Measurements from ENCODE around the gene ELF1. TPM values are rescaled to one million over a fixed set of nuclear protein-coding genes. Genes with fewer than 3 reads are reported as not detected.
A peak's percentile ranks its signal among the peaks of the same experiment; 100 is the strongest.

The ELF1 gene
- total RNA-seq = 100 to 1,000 TPM; 105 to 119 (median 110) TPM

- Histone ChIP-seq H3K9me3 (no peaks in the 10 kb centered on the region), H3K36me3 (no peaks in the 10 kb centered on the region), H3K4me3 (replicated peaks in 1 of 3) (peak within 1 kb of the TSS in 2 of 3 donors; percentile 14 to 25), H3K27me3 (no peaks in the 10 kb centered on the region), H3K27ac (peak within 1 kb of the TSS; percentile 81 to 94 (median 85)), H3K4me1 (peaks cover 36 to 37% of the 10 kb centered on the region in 2 donors)
- peak; percentile 66 to 70 for DNase-seq
- TF ChIP-seq CTCF (IDR thresholded peaks at IDR 0.05) (no peak), POLR2A (IDR thresholded peaks at IDR 0.05) (peak in 1 of 2 donors; percentile 50)
- WGBS, 2 donors = 22 to 24% methylated on average over 4 of the region's 4 CpGs
- intact Hi-C loops (cut with DNase I) = no loop called here
Measured at GRCh38 chr13:41019011-41019487, at the start of gene ELF1. TSS of gene ELF1 (minus strand) at chr13:41019316. CDS start at chr13:40982054, 37,262 bp downstream.

DNA sequence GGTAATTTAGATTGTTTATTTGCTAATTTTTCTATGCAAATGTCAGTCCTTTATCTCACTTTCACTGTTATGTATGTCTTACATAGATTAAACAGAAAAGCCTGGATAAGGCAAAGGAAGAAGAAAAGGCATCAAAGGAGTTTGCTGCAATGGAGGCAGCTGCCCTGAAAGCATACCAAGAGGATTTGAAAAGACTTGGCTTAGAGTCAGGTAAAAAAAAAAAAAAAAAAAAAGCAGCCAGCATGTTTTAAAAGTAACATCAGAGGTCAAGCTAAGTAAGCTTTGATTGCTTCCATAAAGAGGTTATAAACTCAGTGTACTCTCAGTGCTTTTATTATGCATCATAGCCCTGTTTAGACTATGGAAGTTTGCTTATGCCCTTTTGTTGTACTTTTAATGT lies 46.0 kb upstream of the ELF1 start:
- no peaks in the 10 kb centered on the region for H3K9me3 ChIP-seq
- DNase-seq = no peak
- intact Hi-C loops (cut with DNase I) = loop anchor here (10.0 kb wide), 1 partner anchor 290 kb away; the partner anchor contains the start of gene MRPS31

GRCh38 chr13:41064493-41064892 lies 45.4 kb upstream of the ELF1 start:
- intact Hi-C loops (cut with DNase I) = loop anchor here (10.0 kb wide), 1 partner anchor 290 kb away; the partner anchor contains the start of gene MRPS31
- Histone ChIP-seq H3K4me1 (peaks cover 14 to 26% of the 10 kb centered on the region in 2 donors), H3K36me3 (peaks cover 16 to 25% of the 10 kb centered on the region in 2 donors), H3K27ac (no peak overlapping the region), H3K9me3 (no peaks in the 10 kb centered on the region), H3K4me3 (replicated peaks in 1 of 3) (no peak overlapping the region), H3K27me3 (no peaks in the 10 kb centered on the region)
- DNase-seq = no peak
- 68 to 81% methylated on average over 2 of the region's 2 CpGs for WGBS, 2 donors
- TF ChIP-seq CTCF (IDR thresholded peaks at IDR 0.05) (no peak), POLR2A (IDR thresholded peaks at IDR 0.05) (no peak)

More for the DNA sequence above, 46.0 kb upstream of the ELF1 start:
- TF ChIP-seq CTCF (IDR thresholded peaks at IDR 0.05) = no peak
- Histone ChIP-seq H3K4me1 (peaks cover 14 to 26% of the 10 kb centered on the region in 2 donors), H3K4me3 (replicated peaks in 1 of 3) (no peak overlapping the region), H3K27me3 (no peaks in the 10 kb centered on the region), H3K36me3 (peaks cover 22 to 31% of the 10 kb centered on the region in 2 donors), H3K27ac (no peak overlapping the region)

- intact Hi-C loops (cut with DNase I) = loop anchor here (10.0 kb wide), 1 partner anchor 287 kb away; the partner anchor contains the start of gene MRPS31
- Histone ChIP-seq H3K36me3 (peaks cover 4 to 8% of the 10 kb centered on the region in 2 donors), H3K27ac (peak overlapping the region; percentile 99), H3K4me1 (peaks cover 26 to 43% of the 10 kb centered on the region in 2 donors), H3K4me3 (replicated peaks in 1 of 3) (peak overlapping the region; percentile 64 to 76 (median 66)), H3K27me3 (no peaks in the 10 kb centered on the region), H3K9me3 (no peaks in the 10 kb centered on the region)
- TF ChIP-seq CTCF (IDR thresholded peaks at IDR 0.05) (no peak), POLR2A (IDR thresholded peaks at IDR 0.05) (no peak)
- 5 to 6% methylated on average over 24 of the region's 24 CpGs for WGBS, 2 donors
- DNase-seq = no peak
Measured at GRCh38 chr13:41061914-41062837, 43.1 kb upstream of the ELF1 start.
